Measurements from ENCODE around the gene CAT.

The CAT gene

DNA sequence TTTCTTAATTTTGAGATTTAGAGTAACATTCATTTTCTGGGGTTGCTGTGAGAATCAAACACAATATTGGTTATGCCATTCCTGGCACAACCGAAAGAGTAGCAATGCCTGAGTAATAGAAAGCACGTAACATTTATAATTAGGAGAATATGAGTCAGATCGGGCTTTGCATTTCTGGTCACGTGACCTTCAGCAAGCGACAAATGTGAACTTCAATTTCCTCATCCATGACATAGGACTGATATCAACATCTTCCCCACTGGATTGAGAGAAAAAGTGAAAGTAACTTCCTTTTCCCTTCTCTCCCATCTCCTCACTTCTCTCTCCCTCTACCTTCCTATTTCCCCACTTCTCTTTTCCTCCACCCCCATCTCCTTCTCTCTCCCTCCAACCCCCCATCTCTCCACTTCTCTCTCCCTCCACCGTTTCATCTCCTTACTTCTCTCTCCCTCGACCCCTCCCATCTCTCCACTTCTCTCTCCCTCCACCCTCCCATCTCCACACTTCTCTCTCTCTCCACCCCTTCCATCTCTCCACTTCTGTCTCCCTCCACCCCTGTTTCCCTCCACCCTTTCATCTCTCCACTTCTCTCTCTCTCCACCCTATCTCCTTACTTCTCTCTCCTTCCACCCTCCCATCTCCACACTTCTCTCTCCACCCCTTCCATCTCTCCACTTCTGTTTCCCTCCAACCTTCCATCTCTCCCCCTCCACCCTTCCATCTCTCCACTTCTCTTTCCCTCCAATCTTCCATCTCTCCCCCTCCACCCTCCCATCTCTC is 33.5 kb upstream of the CAT start:
- no peak for DNase-seq (ENCODE audit: low read depth, low spot score)
- no peak overlapping the region; the same call in 1 of the 2 replicates for H3K4me3 ChIP-seq
- TF ChIP-seq EZH2 (IDR thresholded peaks at IDR 0.05), result no peak
- TF ChIP-seq POLR2AphosphoS5 (IDR thresholded peaks at IDR 0.05; ENCODE audit: borderline replicate concordance, low read depth, low read length), result no peak
- TF ChIP-seq FOXP2 (optimal IDR thresholded peaks at IDR 0.05; ENCODE audit: control extremely low read depth, extremely low read length, insufficient read depth), result no peak
- no peak overlapping the region for H3K9ac ChIP-seq (ENCODE audit: insufficient read length)
- no peaks in the 10 kb centered on the region for H3K36me3 ChIP-seq (ENCODE audit: insufficient read depth, low read length)
- no peaks in the 10 kb centered on the region for H3K9me3 ChIP-seq (ENCODE audit: low read depth, low read length)
- no peak overlapping the region for H3K27ac ChIP-seq

DNA sequence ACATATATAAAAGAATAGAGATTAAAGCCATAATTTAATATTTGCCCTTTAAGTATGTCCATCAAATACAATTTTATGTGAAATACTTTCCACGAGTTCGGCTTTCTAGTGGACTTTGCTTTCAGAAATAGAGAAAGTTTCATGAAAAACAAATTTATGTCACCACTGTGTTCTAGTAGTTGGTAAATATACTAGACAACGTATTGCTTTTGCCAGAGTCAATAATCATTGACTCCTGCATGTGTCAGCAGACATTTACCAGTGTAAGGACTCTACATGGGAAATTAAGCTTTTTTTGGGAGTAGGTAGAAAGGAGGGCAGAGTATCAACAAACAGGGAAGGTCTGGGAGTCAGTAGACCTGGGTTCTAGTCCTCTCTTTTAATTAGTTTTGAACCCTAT is 32.3 kb upstream of the CAT start:
- no peaks in the 10 kb centered on the region for H3K36me3 ChIP-seq (ENCODE audit: insufficient read depth, low read length)
- DNase-seq (ENCODE audit: low read depth, low spot score), result no peak
- H3K9ac ChIP-seq (ENCODE audit: insufficient read length), result no peak overlapping the region
- H3K27ac ChIP-seq, result no peak overlapping the region
- TF ChIP-seq EZH2 (IDR thresholded peaks at IDR 0.05), result no peak
- no peak for TF ChIP-seq POLR2AphosphoS5 (IDR thresholded peaks at IDR 0.05; ENCODE audit: borderline replicate concordance, low read depth, low read length)
- TF ChIP-seq FOXP2 (optimal IDR thresholded peaks at IDR 0.05; ENCODE audit: control extremely low read depth, extremely low read length, insufficient read depth), result no peak
- H3K4me3 ChIP-seq, result no peak overlapping the region
- no peaks in the 10 kb centered on the region for H3K9me3 ChIP-seq (ENCODE audit: low read depth, low read length)

DNA sequence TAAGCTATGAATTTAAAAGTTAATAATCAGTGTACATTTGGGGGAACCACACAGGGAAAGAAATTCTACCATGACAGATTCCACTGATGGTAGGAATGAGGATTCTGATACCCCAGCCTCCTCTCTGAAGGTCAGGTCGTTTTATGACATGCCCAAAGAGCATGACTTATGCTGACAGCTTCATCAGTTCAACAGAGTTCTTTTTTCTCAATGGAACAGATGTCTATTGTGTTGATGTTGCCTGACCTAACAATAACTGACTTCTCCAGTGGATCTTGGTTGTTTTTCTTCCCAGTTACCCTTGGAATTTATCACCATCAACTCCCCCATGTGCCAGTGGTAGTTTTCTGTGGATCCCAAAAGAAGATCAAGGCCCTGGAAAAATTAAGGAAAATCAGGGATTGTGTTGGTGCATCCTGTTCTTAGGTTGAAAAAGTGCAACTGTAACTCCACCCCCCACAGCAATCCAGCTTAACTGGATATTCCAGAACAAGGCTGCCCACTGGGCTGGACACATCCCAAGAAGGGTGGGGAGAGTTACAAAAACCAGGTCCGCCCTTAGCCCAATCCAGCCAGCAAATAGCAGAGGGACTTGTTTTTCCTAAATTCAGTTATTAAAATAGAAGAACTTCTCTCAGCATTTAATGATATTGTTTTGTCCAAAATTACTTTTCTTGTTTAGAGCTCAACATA is 31.5 kb upstream of the CAT start:
- no peak for TF ChIP-seq POLR2AphosphoS5 (IDR thresholded peaks at IDR 0.05; ENCODE audit: borderline replicate concordance, low read depth, low read length)
- no peak for TF ChIP-seq FOXP2 (optimal IDR thresholded peaks at IDR 0.05; ENCODE audit: control extremely low read depth, extremely low read length, insufficient read depth)
- no peak for TF ChIP-seq EZH2 (IDR thresholded peaks at IDR 0.05)
- H3K27ac ChIP-seq, result no peak overlapping the region
- DNase-seq (ENCODE audit: low read depth, low spot score), result no peak
- H3K36me3 ChIP-seq (ENCODE audit: insufficient read depth, low read length), result no peaks in the 10 kb centered on the region
- no peak overlapping the region for H3K9ac ChIP-seq (ENCODE audit: insufficient read length)
- no peaks in the 10 kb centered on the region for H3K9me3 ChIP-seq (ENCODE audit: low read depth, low read length)
- no peak overlapping the region for H3K4me3 ChIP-seq

DNA sequence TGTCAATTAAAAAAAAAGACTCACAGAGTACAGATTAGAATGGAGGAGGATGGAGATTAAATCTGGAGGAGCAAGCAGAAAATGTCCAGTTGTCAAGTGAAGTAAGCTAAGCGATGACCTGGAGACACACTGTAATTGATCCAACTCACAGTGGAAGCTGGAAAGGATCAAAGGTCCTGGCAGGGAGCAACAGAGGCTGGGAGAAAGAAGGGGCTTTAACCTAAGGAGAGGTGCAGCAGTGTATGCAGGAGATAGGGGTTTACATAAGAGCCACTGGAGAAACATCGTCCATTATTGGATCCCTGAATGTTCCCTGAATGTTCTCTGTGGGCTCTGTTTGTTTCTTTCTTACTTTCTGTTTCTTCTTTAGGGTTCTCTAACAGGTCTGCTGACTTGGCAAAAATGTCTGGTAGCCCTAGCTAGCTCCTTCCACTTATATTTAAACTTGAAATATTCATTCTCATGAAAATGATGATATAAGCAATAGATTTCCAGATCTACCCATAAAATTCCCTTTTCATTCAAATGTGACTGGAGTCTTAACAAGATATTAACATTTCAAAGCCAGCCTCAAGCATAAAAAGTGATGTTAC is 30.1 kb upstream of the CAT start:
- Histone ChIP-seq H3K4me3 (no peak overlapping the region), H3K9ac (ENCODE audit: insufficient read length) (no peak overlapping the region), H3K36me3 (ENCODE audit: insufficient read depth, low read length) (no peaks in the 10 kb centered on the region), H3K9me3 (ENCODE audit: low read depth, low read length) (no peaks in the 10 kb centered on the region), H3K27ac (no peak overlapping the region)
- no peak for TF ChIP-seq POLR2AphosphoS5 (IDR thresholded peaks at IDR 0.05; ENCODE audit: borderline replicate concordance, low read depth, low read length)
- DNase-seq (ENCODE audit: low read depth, low spot score), result no peak

DNA sequence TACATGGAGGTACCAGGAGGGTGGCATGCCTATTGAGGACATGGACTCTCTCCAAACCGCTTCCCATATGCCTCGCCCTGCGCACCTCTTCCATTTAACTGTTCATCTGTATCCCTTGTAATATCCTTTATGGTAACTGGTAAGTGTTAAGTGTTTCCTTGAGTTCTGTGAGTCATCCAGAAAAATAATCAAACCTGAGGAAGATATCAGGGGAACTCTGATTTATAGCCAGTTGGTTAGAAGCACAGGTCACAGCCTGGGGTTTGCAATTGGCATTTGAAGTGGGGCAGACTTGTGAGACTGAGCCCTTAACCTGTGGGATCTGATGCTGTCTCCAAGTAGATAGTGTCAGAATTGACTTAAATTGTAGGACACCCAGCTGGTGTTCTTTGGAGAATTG is 27.6 kb upstream of the CAT start:
- DNase-seq (ENCODE audit: low read depth, low spot score), result no peak
- Histone ChIP-seq H3K27ac (no peak overlapping the region), H3K36me3 (ENCODE audit: insufficient read depth, low read length) (no peaks in the 10 kb centered on the region), H3K4me3 (no peak overlapping the region), H3K9ac (ENCODE audit: insufficient read length) (no peak overlapping the region), H3K9me3 (ENCODE audit: low read depth, low read length) (no peaks in the 10 kb centered on the region)
- TF ChIP-seq POLR2AphosphoS5 (IDR thresholded peaks at IDR 0.05; ENCODE audit: borderline replicate concordance, low read depth, low read length) (no peak), FOXP2 (optimal IDR thresholded peaks at IDR 0.05; ENCODE audit: control extremely low read depth, extremely low read length, insufficient read depth) (no peak), EZH2 (IDR thresholded peaks at IDR 0.05) (no peak)

DNA sequence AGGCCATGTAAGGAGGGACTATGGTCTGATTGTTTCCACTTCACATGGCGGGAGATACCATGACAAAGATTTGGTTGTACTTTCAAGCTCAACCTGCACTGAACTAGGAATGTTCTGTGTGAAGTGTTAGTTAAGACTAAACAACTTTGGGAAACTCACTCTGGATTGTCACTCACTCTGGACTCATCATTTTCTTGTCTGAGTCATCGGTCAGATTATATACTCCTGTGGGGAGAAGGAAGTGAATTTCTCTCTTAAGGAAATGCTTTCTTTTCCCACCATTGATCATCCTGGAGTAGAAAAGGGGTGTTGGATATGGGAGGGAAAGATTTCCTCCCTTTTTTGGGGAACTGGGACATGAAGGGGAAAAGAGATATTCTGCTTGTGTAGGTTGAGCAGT is 26.9 kb upstream of the CAT start:
- no peak for DNase-seq (ENCODE audit: low read depth, low spot score)
- no peak for TF ChIP-seq POLR2AphosphoS5 (IDR thresholded peaks at IDR 0.05; ENCODE audit: borderline replicate concordance, low read depth, low read length)
- TF ChIP-seq EZH2 (IDR thresholded peaks at IDR 0.05), result no peak
- TF ChIP-seq FOXP2 (optimal IDR thresholded peaks at IDR 0.05; ENCODE audit: control extremely low read depth, extremely low read length, insufficient read depth), result no peak
- Histone ChIP-seq H3K9ac (ENCODE audit: insufficient read length) (no peak overlapping the region), H3K9me3 (ENCODE audit: low read depth, low read length) (no peaks in the 10 kb centered on the region), H3K27ac (no peak overlapping the region), H3K36me3 (ENCODE audit: insufficient read depth, low read length) (no peaks in the 10 kb centered on the region), H3K4me3 (no peak overlapping the region)

DNA sequence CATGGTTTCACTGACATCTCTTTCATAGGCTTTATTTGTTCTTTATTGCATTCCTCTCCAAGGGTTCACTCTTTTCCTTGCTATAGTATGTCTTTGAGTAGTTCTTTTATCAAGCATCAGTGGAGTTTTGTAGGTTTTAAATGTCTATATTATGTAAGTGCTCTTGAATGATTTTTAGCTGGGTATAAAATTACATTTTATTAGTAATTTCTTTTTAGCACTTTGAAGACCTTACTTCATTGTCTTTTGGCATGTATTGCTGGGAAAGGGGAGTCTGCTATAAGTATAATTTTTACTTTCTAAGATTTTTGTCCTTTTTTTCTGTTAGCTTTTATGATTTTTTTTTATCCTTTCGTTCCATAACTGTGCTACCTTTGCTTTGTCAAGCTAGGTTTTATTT is 25.5 kb upstream of the CAT start:
- H3K9ac ChIP-seq (ENCODE audit: insufficient read length), result no peak overlapping the region
- no peak overlapping the region for H3K4me3 ChIP-seq
- DNase-seq (ENCODE audit: low read depth, low spot score), result no peak
- H3K27ac ChIP-seq, result no peak overlapping the region
- no peaks in the 10 kb centered on the region for H3K9me3 ChIP-seq (ENCODE audit: low read depth, low read length)
- no peaks in the 10 kb centered on the region for H3K36me3 ChIP-seq (ENCODE audit: insufficient read depth, low read length)
- TF ChIP-seq FOXP2 (optimal IDR thresholded peaks at IDR 0.05; ENCODE audit: control extremely low read depth, extremely low read length, insufficient read depth), result no peak
- no peak for TF ChIP-seq EZH2 (IDR thresholded peaks at IDR 0.05)
- no peak for TF ChIP-seq POLR2AphosphoS5 (IDR thresholded peaks at IDR 0.05; ENCODE audit: borderline replicate concordance, low read depth, low read length)

DNA sequence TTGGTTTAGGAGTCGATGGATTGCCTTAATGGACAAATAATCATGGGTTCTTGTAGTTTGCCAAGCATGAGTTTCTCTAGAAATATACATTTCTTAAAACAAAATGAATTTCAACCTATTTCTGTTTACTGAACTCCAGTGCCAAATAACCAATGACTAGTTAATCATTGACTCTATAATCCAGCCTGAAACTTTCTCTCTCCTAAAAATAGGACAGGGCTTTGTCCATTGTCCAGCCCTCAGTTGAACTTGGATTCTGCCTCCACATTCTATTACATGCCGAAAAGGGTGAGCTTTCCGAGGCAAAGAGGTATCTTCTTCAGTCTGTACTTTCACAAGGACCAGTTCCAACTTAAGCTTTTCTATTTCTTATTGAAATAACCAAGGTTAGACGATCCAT is 23.2 kb upstream of the CAT start:
- DNase-seq (ENCODE audit: low read depth, low spot score), result no peak
- Histone ChIP-seq H3K36me3 (ENCODE audit: insufficient read depth, low read length) (no peaks in the 10 kb centered on the region), H3K4me3 (no peak overlapping the region), H3K27ac (no peak overlapping the region), H3K9ac (ENCODE audit: insufficient read length) (no peak overlapping the region), H3K9me3 (ENCODE audit: low read depth, low read length) (no peaks in the 10 kb centered on the region)
- TF ChIP-seq POLR2AphosphoS5 (IDR thresholded peaks at IDR 0.05; ENCODE audit: borderline replicate concordance, low read depth, low read length) (no peak), FOXP2 (optimal IDR thresholded peaks at IDR 0.05; ENCODE audit: control extremely low read depth, extremely low read length, insufficient read depth) (no peak), EZH2 (IDR thresholded peaks at IDR 0.05) (no peak)
